GM21825 (cell line): ENCODE data around the gene ZEB2.

Source experiments
- ATAC-seq: cut with Tn5 transposase; IDR thresholded peaks from one replicate; pipeline ENCODE4 v1.9.1; 2021; ENCODE audit warnings: mild to moderate bottlenecking, moderate library complexity; ENCODE audit not compliant: unreplicated experiment

ZEB2 gene

DNA sequence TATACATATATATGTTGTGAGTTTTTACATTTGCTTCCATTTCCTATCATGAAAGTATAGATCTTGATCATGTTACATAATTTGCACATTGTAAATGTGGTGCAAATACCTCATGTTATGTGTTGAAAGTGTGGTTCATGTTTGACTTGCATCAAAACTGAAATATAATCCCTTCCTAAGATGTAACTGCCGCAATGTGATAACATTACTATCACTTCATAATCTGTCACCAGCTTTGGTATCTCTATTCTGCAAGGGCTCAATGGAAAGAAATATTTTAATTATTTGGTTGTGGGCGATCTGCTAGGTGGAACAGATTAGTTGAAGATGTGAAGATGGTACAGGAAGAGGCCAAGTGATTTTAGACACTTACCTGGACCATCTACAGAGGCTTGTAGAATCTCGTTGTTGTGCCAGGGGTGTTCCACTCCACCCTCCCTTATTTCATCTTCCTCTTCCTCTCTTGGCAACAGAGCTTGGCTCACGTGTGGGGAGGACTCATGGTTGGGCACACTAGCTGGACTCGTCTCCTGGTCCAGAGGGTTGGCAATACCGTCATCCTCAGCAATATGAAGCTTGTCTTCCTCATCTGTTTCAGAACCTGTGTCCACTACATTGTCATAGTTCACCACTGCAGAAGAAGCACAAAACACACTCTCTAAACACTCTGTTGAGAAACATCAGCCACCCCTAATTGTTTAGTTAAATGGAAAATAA is 90.4 kb downstream of the ZEB2 start:
- ATAC-seq, result no peak

DNA sequence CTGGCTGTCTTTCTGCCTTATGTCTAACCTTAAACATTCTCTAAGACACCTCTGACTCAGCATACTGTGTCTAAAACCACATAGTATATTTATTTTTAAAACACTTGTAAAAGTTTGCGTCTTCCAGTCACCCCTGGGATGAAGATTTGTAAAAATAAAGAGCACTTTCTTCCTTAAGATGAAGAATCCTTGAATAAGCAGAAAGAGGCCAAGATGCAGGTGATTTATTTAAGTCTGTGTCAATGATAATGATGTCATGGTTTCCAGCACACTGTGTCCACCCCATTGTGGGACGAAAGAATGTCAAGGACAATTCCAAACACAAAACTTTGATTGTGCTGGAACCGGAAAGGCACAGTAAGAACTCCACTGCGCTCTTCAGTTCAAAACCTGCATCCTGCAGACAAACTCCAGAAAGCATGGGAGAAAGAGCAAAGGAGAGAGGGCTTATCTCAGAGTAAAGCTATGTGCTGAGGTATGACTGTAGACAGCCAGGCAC is 92.9 kb downstream of the ZEB2 start:
- ATAC-seq, result no peak

DNA sequence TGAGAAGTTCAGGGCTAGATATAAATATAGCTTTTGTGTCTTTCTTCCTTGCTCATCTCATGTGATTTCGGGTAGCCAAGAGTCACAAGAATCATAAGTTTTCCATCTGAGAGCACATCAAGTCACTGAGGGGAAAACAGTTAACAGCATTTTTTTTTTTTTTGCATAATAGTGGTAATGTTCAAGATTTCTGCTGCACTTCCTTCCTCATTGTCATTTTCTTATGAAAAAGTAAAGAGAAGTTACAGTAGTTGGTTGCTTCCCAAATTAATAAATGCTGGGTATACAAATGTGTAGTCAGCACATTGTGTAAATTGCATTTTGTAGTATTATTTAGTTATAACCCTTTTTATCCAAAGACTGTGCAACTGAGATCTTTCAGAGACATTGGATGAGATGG is 93.6 kb downstream of the ZEB2 start:
- no peak for ATAC-seq

DNA sequence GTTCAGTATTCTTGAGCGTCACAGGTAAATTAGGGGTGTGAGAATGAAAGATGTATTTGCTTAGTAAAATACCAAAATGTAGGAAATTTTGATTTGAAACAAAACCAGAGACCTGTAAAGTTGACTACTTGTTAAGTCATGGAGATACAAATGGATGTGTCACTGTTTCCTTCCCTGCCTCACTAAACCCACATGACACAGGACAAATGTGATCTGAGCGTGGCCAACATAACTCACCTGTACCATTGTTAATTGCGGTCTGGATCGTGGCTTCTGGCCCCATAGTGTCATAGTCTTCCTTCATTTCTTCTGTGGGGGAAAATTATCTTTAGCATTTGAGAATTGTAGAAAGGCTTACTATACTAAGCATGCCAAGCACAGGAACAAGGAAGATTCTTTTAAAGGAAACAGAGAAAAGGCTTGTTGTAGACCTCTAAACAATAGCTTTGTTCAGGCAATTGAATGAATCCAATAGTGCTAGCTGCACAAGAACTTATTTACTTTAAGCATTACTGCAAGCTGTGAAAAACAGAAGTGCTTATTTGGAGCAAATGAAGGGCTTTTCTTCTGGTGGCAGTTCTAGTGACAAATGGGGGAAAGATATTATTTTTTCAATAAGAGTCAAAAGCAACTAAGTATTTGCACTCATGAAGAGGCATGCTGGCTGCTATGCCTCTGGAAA is 95.2 kb downstream of the ZEB2 start:
- no peak for ATAC-seq

DNA sequence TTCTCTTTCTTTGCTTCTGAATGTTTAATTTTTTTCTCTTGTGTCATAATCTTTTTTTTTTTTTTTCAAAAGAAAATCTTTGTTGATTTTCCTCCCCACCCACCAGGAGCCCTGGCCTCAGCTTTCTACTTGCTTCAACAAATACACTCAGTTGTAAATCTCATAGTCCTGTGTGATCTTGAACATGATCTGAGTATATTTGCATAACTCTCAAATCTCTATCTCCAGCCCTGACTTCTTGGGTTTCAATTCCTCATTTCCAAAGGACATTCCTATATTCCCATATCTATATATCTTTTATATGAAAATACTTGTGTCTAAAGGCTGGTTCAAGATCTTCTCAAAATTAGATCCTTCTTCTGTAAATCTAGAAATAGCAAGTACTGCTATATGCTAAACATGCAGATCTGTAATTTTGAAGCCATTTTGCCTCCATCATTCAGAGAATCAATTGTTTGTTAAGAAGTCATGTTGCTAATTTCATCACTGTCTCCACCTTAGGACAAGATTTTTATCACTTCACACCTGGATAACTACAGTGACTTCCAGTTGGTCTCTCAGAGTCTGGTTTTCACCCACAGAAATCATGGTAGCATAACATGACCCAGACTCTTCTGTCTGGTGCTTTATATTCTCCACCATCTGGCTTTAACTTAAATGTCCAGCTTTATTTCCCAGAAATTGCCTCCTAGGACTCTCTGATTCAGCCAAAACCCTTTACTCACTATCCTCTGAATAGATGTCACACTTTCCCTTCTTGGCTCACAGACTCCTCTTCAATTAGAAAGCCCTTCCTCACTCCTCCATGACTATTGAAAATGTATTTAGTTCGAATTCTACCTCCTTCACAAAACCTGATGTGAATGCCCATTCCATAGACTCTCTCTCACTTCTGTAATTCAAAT is 98.1 kb downstream of the ZEB2 start:
- no peak for ATAC-seq

DNA sequence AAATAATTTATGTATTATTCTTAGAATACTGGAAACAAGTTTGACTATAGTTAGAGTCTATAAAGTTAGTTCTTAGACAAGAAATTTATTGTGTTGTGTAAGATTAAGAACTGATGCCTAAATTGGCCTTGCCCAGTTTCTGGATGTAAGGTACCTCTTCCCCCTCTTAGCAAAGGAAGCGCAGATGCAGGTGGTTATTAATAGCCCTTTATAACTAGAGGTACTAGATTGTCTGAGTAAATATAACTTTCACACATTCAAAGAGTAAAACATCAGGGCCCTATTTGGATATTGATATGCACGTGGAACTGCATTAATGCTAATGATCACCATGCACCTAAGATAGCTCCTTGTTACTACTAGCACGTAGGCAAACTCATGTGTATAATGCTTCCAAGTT is 100.7 kb downstream of the ZEB2 start:
- no peak for ATAC-seq

DNA sequence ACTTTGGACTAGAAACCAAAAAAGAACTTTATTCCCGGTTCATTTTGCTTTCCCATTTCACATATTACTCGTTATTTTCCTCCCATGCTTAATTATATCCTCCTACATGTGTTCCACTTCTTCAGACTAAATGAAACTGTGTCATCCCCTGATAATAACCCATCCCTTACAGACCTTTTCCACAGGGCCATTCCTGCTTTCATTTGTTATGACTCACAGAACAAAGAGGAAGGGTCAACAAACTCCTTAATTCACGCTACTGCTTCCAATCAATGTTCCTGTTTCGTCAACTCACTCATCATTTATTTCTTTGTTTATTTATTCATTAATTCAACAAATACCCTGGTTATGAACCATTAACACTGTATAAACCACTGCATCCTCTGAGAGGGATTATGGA is 104.5 kb downstream of the ZEB2 start:
- no peak for ATAC-seq

DNA sequence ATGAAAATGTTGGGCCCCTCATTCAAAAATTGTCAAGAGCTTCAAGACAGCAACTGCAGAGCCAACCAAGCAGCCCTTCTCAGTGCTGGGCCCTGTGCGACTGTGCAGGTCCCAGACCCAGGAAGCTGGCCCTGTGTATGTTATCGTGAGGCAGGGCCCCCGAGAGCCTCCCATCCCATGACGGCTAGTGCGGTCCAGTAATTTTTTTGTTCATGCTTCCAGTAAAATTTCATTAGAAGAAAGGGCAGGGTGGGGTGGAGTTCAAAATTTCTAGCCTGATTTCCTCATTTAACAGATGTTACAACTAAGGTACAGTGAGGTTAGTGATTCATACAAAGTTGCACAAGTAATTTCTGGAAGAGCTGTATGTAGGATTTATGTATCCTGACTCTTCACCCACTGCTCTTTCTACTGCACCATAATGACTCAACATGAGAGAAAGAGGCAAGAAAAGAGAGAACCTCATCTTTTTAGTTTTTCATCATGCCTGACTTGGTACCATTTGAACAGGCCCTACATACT is 105.5 kb downstream of the ZEB2 start:
- ATAC-seq, result peak; percentile 67

DNA sequence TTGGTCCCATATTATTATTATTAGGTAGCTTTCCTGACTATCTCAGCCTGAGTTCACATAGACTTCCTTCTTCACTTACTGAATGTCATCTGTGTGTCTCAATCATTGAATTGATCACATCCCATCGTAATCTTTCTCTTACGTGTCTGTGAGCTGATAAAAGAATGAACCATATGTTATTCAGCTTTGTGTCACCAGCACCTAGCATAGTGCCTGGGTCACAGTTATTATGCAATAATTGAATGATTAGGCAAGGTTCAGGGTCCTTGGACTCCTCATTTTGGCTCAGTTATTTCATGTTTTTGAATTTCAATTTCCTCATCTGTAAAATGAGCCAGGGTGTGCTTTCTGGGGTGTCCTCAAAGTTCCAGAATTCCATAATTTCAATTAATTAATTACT is 107.2 kb downstream of the ZEB2 start:
- no peak for ATAC-seq

DNA sequence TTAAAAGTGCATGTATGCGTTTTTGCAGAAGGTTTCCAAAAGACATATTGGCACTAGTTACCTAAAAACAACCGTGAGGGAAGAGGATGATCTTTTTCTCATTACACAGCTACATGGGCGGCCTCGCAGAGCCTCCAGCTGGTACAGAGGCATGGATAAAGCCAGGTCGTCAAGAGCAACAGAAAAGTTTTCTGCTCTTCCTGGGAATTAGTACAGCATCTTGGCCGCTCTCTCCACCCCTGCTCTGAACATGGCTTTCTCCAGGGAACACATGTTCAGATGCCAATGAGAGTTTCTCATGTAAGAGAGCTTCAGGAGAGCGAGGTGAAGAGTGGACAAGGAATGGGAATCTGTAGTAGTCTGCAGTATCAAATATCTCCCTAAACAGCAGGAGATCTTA is 108.4 kb downstream of the ZEB2 start:
- no peak for ATAC-seq

DNA sequence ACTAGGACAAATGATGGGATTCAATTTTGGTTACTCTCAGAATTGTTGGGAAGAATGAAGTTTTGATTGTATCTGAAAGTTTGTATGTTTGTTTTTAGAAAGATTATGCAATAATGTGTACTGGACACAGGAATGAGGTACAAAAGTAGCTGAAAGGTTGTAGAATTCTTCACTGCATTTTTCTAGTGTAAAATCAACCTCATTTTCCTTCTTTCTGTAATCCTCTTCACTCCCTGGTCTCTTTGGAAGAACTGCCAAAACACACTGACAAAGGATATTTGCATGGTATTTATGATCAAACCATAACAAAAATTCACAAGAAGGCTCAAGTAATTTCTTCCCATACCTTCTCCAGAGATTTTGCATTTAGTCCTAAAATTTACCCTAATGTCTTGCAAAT is 110.7 kb downstream of the ZEB2 start:
- ATAC-seq, result no peak

DNA sequence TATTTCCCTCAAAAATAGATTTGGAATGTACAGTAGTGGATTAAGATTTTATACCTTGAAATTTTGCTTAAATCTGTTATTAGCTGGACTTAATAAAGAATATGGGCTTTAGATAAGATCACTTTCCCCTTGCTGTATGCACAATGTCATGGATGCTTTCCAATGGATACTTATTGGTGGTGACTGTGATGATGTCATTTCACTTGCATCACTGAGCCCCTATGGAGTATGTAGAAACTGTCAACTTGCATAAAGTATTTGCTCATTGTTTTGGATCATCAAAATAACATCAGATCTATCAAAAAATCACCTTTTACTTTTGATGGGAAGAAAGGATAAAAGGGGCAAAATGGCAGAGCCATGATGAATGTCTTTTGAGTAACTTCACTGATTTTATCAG is 112.7 kb downstream of the ZEB2 start:
- ATAC-seq, result no peak

DNA sequence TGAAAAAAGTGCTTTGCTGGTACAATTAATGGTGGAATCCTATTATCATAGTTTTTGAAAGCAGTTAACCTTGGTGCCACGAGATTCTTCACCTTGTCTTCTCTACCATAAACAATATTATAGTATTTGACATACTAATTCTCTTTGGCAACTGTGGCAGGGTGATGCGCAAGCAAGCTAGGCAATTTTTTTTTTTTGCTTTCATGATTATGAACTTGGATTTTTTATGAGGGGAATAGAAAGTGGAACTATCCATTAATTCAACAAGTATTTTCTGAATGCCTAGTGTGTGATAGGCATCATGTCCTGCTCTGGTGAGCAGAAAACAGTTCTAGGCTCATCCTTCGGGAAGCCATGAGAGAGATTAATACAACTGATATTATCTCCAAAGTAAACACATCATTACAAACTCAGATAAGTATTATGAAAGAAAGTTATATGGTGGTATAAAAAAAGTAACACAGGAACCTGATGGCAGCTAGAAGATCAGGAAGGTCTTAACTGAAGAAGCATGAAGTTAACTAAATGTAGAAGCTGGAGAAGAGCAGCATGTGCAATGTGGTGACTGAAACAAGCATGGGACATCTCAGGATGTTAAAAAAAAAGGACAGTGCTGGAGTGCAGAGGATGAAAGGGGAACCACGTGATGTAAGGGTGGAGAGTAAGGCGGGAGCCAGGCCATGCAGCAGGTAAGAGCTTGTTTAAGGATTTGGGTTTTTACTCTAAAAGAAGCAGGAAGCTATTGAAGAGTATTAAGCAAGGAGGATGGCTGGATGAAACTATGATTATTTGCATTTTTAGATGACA is 113.7 kb downstream of the ZEB2 start:
- no peak for ATAC-seq

DNA sequence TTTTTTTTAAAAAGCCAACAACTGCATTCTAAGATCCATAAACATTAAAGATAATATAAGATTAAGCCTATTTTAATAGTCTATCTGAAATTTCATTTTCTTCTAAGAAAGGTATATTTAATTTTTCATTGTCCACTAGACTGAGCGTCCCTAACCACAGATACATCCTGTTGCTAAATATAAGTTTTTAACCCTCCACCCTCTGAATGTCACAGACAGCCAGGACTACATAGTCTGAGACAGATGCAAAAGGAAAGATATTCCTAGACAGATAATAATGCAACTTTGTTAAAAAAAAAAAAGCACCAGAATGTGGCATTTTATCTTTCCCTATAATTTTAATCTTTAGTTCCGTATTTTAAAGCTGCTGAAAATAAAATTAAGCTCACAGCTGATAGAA is 114.6 kb downstream of the ZEB2 start:
- no peak for ATAC-seq

DNA sequence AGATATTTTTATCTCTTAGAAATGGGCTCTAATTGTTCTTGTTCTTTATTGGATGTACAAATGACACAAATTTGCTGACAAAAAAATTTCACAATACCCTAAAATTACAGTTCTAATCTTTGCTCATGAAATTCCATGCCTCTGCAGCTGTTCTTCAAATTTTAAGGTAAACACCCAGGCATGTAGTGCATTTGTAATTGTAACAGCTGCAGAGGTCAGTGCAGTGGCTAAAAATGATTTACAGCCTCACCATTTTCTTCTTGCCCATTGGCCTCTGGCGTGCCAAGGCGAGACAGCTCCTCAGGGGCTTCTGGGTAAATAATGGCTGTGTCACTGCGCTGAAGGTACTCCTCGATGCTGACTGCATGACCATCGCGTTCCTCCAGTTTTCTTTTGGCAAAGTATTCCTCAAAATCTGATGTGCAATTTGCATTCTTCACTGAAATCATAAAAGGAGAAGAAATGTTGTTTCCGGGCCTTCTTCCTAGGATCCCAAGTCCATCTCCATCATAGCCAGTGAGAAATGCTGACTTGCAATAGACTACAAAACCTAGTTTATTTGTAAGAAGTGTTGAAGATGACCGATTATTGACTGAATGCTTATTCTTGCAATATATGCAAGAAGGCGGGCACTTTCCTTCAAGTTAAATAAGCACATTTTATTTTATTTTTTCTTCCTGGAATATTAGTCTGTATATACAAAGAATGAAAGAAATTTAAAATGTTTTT is 115.2 kb downstream of the ZEB2 start:
- no peak for ATAC-seq

DNA sequence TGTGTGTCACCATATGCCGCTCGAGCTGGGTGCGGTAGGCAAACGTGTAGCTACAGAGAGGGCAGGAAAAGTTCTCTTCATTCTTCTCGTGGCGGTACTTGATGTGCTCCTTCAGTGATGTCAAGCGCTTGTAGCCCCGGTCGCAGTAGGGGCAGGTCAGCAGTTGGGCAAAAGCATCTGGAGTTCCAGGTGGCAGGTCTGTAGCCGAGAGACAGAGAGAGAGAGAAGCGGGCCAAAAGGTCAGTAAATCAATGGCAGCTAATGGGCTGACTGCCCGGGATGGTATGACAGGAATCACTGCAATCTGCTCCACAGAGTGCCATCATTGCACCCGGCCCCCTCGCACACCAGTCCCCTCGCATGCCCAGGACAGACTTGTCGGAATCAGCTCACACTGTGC is 116.0 kb downstream of the ZEB2 start:
- ATAC-seq, result no peak

DNA sequence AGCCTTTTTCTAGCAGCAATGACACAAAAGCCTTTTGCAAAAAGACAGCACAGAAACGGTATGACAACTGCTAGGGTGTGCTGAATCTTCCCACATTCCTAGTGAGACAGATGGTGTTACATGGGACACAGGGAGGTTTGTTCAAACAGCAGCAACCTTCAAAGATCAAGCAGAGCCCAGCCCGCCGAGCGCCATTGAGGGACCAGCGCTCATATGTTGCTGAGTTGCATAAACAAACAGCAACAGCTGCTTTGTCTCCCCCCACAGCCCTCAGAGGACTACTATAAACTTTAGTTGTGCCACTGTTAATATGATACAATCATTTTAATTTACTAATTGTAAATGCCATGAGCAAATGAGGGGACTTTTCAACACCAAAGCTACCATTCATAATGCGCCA is 117.7 kb downstream of the ZEB2 start:
- no peak for ATAC-seq

DNA sequence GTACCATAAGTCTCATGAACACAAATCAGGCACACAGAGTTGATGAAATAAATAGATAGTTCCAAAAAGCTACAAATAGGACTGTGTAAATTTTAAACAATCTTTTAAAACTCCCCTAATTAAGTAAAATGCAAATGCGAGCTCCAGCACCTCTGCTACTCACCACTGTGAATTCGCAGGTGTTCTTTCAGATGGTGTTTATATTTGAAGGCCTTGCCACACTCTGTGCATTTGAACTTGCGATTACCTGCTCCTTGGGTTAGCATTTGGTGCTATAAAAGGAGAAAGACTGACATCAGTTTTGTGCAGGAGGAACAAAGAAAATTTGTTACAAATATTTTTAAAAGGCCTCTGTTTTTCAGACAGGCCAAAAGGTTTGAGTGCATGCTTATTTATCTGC is 118.9 kb downstream of the ZEB2 start:
- no peak for ATAC-seq

DNA sequence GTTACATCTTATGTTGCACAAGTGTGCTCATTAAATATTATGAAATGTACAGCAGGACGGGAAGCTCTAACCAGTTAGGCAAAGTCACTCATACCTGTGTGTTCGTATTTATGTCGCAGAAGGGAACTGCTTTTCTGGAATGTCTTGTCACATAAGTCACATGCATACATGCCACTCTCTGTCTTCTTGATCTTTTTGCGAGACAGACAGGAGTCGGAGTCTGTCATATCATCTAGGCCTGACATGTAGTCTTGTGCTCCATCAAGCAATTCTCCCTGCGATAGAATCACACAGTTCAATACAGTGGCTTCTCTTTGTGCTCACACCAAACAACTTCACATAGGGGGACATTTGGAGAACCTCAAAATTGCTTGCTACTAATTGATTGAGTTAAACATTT is 123.6 kb downstream of the ZEB2 start:
- ATAC-seq, result no peak
